NCI-H2196 treated with DMSO at 0.1 percent for 48 hours (cell line): ENCODE results near the gene TIMP3.

Experiments
- DNase-seq: peaks from one replicate; lab custom pipeline; 2025; ENCODE audit not compliant: unreplicated experiment; lab: John Stamatoyannopoulos, UW

The TIMP3 gene

GRCh38 chr22:32805361-32805881, 3.9 kb downstream of the TIMP3 start:
- no peak for DNase-seq

GRCh38 chr22:32806296-32806695, 4.8 kb downstream of the TIMP3 start:
- no peak for DNase-seq

GRCh38 chr22:32808038-32808445, 6.5 kb downstream of the TIMP3 start:
- DNase-seq: no peak

GRCh38 chr22:32809786-32810554, 8.5 kb downstream of the TIMP3 start:
- DNase-seq: no peak

GRCh38 chr22:32810555-32811133, 9.1 kb downstream of the TIMP3 start:
- no peak for DNase-seq

DNA sequence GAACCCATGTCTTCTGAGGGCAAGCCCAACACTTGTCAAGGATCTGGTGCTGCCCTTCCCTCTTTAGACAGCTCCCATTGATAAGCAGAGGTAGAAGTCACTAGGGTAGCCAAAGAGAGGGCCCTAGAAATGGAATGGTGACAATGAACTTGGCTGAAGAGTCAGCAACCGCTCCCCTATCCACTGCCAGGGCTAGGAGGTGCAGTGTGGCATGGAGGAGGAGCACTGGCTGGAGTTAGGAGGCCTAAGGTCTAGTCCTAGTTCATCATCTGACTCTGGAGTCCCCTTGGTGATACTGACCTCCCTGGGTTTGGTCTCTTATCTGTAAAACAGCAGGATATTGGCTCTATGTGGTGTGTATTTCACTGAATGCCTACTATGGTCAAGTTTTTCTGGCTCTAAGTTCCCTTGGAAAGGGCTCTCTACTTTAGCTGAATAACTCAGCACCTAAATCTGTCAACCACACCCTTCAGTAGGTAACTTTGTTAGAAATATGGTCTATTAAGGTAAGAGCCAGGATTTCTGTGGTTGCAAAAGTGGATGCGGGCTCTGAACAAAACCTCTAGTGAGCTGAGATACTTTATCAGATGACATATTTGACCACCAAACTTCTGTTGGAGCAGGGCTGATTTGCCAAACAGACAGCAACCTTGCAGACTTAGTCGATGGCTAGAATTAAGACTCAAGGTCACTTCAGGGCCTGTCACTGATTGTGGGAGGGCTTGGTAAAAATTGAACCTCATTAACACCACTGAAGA, 10.5 kb downstream of the TIMP3 start:
- DNase-seq: no peak

GRCh38 chr22:32814285-32814860, 12.9 kb downstream of the TIMP3 start:
- DNase-seq: no peak

- no peak for DNase-seq
Observed at GRCh38 chr22:32815059-32815458, 13.6 kb downstream of the TIMP3 start.

GRCh38 chr22:32815943-32816342, 14.4 kb downstream of the TIMP3 start:
- no peak for DNase-seq

DNA sequence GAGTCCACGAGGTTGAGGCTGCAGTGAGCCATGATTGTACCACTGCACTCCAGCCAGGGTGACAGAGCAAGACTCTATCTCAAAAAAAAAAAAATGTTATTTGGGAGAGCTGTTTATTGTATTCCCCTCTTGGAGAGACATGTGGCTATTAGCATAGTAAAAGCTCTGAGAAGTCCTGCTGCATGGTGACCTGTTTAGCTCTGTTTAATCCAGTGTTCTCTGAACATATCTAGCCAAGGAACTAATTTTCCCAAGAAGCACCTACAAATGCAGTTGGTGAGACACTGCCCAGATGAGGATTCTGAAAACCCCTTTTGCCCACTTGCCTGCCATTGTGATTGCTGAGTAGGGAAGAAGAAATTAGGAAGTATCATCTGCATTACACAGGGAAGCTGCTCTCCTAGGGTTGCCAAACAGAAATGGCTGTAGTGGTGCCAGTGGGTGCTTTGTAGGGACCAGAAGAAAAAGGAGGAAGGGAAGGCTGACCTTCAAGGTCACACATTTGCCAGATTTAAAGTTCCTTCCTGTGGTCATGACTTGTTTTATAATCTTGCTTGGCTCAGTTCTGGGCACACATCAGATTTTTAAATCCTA, 15.7 kb downstream of the TIMP3 start:
- no peak for DNase-seq

DNA sequence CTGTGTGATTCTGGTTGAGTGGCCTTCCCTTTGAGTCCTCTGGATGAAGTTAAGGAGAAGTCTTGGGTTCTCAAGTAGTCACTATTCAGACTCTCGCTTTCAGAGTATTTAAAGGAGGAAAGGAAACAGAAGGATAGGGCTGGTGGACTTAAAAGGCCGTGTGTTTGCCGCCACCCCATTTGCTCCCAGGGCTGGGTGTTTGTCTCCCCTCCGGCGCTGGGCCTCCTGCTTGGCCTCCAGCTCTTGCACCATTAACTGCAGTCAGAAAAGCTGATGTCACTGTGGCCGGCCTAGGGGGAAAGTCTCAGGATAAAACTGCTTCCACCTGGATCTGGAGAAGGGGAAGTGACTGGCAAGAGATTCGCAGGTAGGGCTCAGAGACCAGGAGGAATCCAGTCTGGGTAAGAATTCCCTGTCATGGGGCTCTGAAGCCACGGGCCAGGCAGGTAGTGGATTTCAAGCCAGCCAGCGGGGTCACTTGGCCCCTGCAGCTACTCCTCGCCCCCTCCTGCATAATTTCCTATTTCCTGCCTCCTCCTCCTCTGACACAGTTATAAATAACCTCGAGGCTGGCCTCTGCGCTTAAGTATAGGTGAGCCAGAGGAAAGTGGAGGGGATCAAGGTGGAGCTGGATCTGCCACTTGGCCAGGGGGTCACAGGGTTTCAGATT, 17.1 kb downstream of the TIMP3 start:
- DNase-seq: no peak

- DNase-seq: no peak
Observed at GRCh38 chr22:32819120-32819519, 17.6 kb downstream of the TIMP3 start.

GRCh38 chr22:32820131-32821119, 18.9 kb downstream of the TIMP3 start:
- DNase-seq: no peak

- DNase-seq: no peak
Observed at GRCh38 chr22:32822179-32822877, 20.8 kb downstream of the TIMP3 start.

GRCh38 chr22:32823024-32823730, 21.7 kb downstream of the TIMP3 start:
- DNase-seq: no peak

GRCh38 chr22:32824531-32825312, 23.2 kb downstream of the TIMP3 start:
- DNase-seq: no peak

DNA sequence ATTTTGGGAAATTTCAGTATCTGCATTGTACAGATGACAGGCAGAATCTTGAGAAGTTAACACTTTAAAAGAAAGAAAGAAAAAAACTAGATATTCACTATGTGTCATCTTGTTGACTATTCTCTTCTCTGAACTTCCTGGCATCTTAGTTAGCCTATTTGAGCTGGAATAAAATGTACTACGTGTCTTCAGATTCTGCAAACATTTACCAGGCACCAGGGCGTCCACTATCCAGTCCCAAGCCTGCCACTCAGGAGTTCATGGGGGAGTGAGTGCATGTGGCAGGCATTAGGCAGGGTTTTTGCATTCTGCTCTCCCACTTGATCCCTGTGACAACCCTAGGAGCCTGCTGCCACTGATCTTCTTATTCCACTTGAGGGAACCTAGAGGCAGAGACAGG, 25.0 kb downstream of the TIMP3 start:
- no peak for DNase-seq
